Neural progenitor cell (in vitro differentiated cells): Measurements from ENCODE around the gene GMDS. TPM values are rescaled to one million over a fixed set of nuclear protein-coding genes. Genes with fewer than 3 reads are reported as not detected.

Experiments used
- DNase-seq: peaks from one replicate; pipeline ENCODE4 v3.0.0-alpha.2; 2016; ENCODE audit warnings: low spot score
- H2AFZ ChIP-seq: fragments of 200-600 bp; sonication (generic); replicated peaks from 2 replicates; pipeline ENCODE4 v1.6.1; 2016; ENCODE audit warnings: antibody characterized with exemption
- H3F3A ChIP-seq: fragments of 200-600 bp; sonication (generic); 2 replicates; pipeline ENCODE4 v1.6.1; 2016; ENCODE audit warnings: antibody characterized with exemption, low read depth
- H3K27ac ChIP-seq: fragments of 200-600 bp; sonication (generic); 2 replicates; pipeline ENCODE4 v1.5.1; 2016; ENCODE audit warnings: mild to moderate bottlenecking
- H3K27me3 ChIP-seq: fragments of 200-600 bp; sonication (generic); 2 replicates; pipeline ENCODE4 v1.6.1; 2016; ENCODE audit warnings: mild to moderate bottlenecking, moderate library complexity
- H3K36me3 ChIP-seq: fragments of 200-600 bp; sonication (generic); 2 replicates; pipeline ENCODE4 v1.5.1; 2016
- H3K4me1 ChIP-seq: fragments of 200-600 bp; sonication (generic); 2 replicates; pipeline ENCODE4 v1.6.1; 2016; ENCODE audit warnings: mixed run types
- H3K4me2 ChIP-seq: fragments of 200-600 bp; sonication (generic); 2 replicates; pipeline ENCODE4 v1.6.1; 2016
- H3K4me3 ChIP-seq: fragments of 200-600 bp; sonication (generic); 2 replicates; pipeline ENCODE4 v1.5.1; 2016
- H3K79me2 ChIP-seq: fragments of 200-600 bp; sonication (generic); 2 replicates; pipeline ENCODE4 v1.6.1; 2016; ENCODE audit warnings: low read depth
- H3K9ac ChIP-seq: fragments of 200-600 bp; sonication (generic); 2 replicates; pipeline ENCODE4 v1.6.1; 2016
- H3K9me3 ChIP-seq: fragments of 200-600 bp; sonication (generic); 2 replicates; pipeline ENCODE4 v1.5.1; 2016; ENCODE audit warnings: low read depth
- H4K20me1 ChIP-seq: fragments of 200-600 bp; sonication (generic); 2 replicates; pipeline ENCODE4 v1.6.1; 2016; ENCODE audit warnings: low read depth
- H3K27ac Mint-ChIP-seq: 3 replicates; pipeline ENCODE4 v1.8.0; 2021; ENCODE audit warnings: mixed read lengths
- H3K27me3 Mint-ChIP-seq: 2 replicates; pipeline ENCODE4 v1.8.0; 2022; ENCODE audit warnings: low read depth, mild to moderate bottlenecking, inconsistent platforms, moderate library complexity, mixed read lengths; ENCODE audit not compliant: insufficient read depth
- H3K36me3 Mint-ChIP-seq: 3 replicates; pipeline ENCODE4 v1.8.0; 2021; ENCODE audit warnings: mixed read lengths
- H3K4me1 Mint-ChIP-seq: 3 replicates; pipeline ENCODE4 v1.8.0; 2021; ENCODE audit warnings: mixed read lengths
- H3K4me3 Mint-ChIP-seq: 3 replicates; pipeline ENCODE4 v1.8.0; 2021; ENCODE audit warnings: mild to moderate bottlenecking, moderate library complexity, mixed read lengths
- H3K9me3 Mint-ChIP-seq: 3 replicates; pipeline ENCODE4 v1.8.0; 2020; ENCODE audit warnings: mixed read lengths
- EZH2 ChIP-seq: fragments of 200-600 bp; sonication (generic); IDR thresholded peaks from 2 replicates; pipeline ENCODE4 v1.6.1; 2017; ENCODE audit warnings: antibody characterized with exemption, mild to moderate bottlenecking, moderate library complexity
- EZH2phosphoT487 ChIP-seq: fragments of 200-600 bp; sonication (generic); IDR thresholded peaks from 2 replicates; pipeline ENCODE4 v1.6.1; 2017; ENCODE audit warnings: antibody characterized with exemption
- total RNA-seq: library from RNA; depleted of rRNA; stranded (reverse); fragments of >200 nt; gene quantifications from 2 replicates; pipeline ENCODE4 v1.2.3, GENCODE V29; 2015; ENCODE audit warnings: low replicate concordance
- TF ChIP-seq, protein P1 (sequence below): fragments of 200-600 bp; sonication (generic); IDR thresholded peaks from 2 replicates; pipeline ENCODE4 v1.5.1; 2017; ENCODE audit warnings: antibody characterized with exemption, mild to moderate bottlenecking

The GMDS gene
- total RNA-seq, 1 donor from 2014 or later = 22.6 TPM

DNA sequence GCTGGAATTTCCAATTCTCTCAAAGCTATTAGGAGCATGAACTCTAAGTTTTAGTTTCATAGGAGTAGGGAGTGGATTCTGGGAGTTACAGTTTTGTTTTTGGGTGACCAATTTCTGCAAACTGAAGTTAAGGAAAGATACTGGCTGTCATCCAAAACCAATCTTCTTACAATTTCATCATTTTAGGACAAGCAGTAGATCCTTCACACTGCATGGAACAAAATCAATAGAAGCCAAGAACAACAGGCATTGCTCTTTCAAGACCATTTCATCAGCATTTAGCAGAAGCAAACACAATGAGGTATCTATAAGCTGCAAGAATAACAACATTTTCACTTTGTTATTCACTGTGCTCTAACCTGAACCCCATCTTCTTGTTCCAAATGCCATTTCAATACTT, 173.0 kb downstream of the GMDS start:
- TF ChIP-seq, protein P1, sequence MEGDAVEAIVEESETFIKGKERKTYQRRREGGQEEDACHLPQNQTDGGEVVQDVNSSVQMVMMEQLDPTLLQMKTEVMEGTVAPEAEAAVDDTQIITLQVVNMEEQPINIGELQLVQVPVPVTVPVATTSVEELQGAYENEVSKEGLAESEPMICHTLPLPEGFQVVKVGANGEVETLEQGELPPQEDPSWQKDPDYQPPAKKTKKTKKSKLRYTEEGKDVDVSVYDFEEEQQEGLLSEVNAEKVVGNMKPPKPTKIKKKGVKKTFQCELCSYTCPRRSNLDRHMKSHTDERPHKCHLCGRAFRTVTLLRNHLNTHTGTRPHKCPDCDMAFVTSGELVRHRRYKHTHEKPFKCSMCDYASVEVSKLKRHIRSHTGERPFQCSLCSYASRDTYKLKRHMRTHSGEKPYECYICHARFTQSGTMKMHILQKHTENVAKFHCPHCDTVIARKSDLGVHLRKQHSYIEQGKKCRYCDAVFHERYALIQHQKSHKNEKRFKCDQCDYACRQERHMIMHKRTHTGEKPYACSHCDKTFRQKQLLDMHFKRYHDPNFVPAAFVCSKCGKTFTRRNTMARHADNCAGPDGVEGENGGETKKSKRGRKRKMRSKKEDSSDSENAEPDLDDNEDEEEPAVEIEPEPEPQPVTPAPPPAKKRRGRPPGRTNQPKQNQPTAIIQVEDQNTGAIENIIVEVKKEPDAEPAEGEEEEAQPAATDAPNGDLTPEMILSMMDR = no peak
- TF ChIP-seq EZH2 (no peak), EZH2phosphoT487 (no peak)
- Histone ChIP-seq H3K79me2 (no peaks in the 10 kb centered on the region), H3K4me2 (no peak overlapping the region), H3K9me3 (no peaks in the 10 kb centered on the region), H3K27me3 (no peaks in the 10 kb centered on the region), H2AFZ (no peak overlapping the region), H3K9ac (no peak overlapping the region), H3K4me1 (no peaks in the 10 kb centered on the region), H3K4me3 (no peak overlapping the region), H3F3A (no peaks in the 10 kb centered on the region), H3K27ac (no peak overlapping the region), H4K20me1 (no peaks in the 10 kb centered on the region), H3K36me3 (no peaks in the 10 kb centered on the region)
- Mint-ChIP-seq H3K4me1 (no peaks in the 10 kb centered on the region), H3K27me3 (no peaks in the 10 kb centered on the region), H3K4me3 (no peak overlapping the region), H3K27ac (no peak overlapping the region), H3K36me3 (no peaks in the 10 kb centered on the region), H3K9me3 (peaks cover 6% of the 10 kb centered on the region)
- no peak for DNase-seq

DNA sequence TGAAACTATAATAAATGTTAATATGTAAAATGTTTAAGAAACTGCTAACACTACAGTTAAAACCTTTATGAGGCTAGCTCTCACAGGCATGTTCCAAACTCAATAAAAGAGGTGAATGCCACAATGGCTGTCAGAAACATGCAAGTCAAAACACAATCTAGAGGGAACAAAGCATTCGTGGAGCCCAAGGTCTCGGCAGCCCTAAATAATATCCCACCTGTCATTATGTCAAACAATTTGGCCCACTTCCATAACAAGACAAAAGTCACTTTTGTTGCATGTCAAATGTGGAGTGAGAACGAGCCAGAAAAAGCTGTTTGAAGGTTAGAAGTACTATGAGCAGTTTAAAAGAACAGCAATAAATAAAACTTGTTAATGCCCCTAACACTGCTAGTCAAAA, 181.9 kb downstream of the GMDS start:
- H3K79me2 ChIP-seq = no peaks in the 10 kb centered on the region
- Mint-ChIP-seq H3K36me3 (peaks cover 2% of the 10 kb centered on the region), H3K9me3 (peaks cover 3% of the 10 kb centered on the region), H3K4me1 (peaks cover 13% of the 10 kb centered on the region), H3K4me3 (no peak overlapping the region), H3K27ac (no peak overlapping the region), H3K27me3 (no peaks in the 10 kb centered on the region)
- no peak overlapping the region for H3K27ac ChIP-seq
- no peaks in the 10 kb centered on the region for H3K27me3 ChIP-seq
- H3K9ac ChIP-seq = no peak overlapping the region
- no peaks in the 10 kb centered on the region for H3K9me3 ChIP-seq
- no peaks in the 10 kb centered on the region for H3K36me3 ChIP-seq
- H3K4me2 ChIP-seq = no peak overlapping the region
- H3K4me1 ChIP-seq = peaks cover 13% of the 10 kb centered on the region
- DNase-seq = no peak
- peaks cover 7% of the 10 kb centered on the region for H3F3A ChIP-seq
- no peak overlapping the region for H3K4me3 ChIP-seq
- TF ChIP-seq EZH2phosphoT487 = no peak
- TF ChIP-seq EZH2 = no peak
- TF ChIP-seq, protein P1 = no peak
- H4K20me1 ChIP-seq = no peaks in the 10 kb centered on the region
- no peak overlapping the region for H2AFZ ChIP-seq

DNA sequence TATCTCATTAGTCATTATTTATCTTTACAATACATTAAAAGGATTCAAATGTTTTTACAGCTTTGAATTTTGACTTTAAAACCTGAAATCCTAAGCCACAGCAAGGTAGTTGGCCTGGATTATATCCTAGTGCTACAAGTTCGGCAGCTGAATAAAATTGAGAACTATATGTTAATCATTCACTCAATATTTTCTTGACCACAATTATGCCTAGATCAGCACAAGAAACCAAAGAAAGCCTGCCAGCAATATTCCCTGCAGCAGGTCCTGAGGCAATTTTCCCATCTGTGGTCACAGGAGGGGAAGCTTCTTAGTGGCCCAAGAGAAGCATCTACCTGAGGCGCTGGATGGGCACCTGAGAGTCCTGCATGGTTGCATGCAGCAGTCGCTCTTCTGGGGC, 183.5 kb downstream of the GMDS start:
- no peak overlapping the region for H3K9ac ChIP-seq
- no peaks in the 10 kb centered on the region for H3K9me3 ChIP-seq
- TF ChIP-seq, protein P1 = no peak
- no peak for TF ChIP-seq EZH2
- Mint-ChIP-seq H3K4me1 (peaks cover 13% of the 10 kb centered on the region), H3K9me3 (peaks cover 8% of the 10 kb centered on the region), H3K27me3 (no peaks in the 10 kb centered on the region), H3K4me3 (no peak overlapping the region), H3K36me3 (peaks cover 2% of the 10 kb centered on the region), H3K27ac (no peak overlapping the region)
- no peak overlapping the region for H3K4me3 ChIP-seq
- H3K79me2 ChIP-seq = no peaks in the 10 kb centered on the region
- H3F3A ChIP-seq = peaks cover 7% of the 10 kb centered on the region
- H4K20me1 ChIP-seq = no peaks in the 10 kb centered on the region
- H3K27me3 ChIP-seq = no peaks in the 10 kb centered on the region
- H3K36me3 ChIP-seq = no peaks in the 10 kb centered on the region
- no peak for DNase-seq
- no peak overlapping the region for H3K4me2 ChIP-seq
- no peak overlapping the region for H2AFZ ChIP-seq
- H3K4me1 ChIP-seq = peaks cover 13% of the 10 kb centered on the region
- H3K27ac ChIP-seq = no peak overlapping the region
